Naive B cell (primary cell): ENCODE measurements around the gene C14orf180. TPM values are rescaled to one million over a fixed set of nuclear protein-coding genes. Genes with fewer than 3 reads are reported as not detected.
"Not testable (repeated sequence)": the region's sequence is repeated elsewhere in the genome, so short reads cannot be mapped to it uniquely, and the experiment has no call there.

Source experiments
- ATAC-seq, 2 donors: fragments of 150-1000 bp; cut with Tn5 transposase; 2 replicates each; pipeline ENCODE4 v1.10.0; 2021; ENCODE audit warnings: low read depth in 2 of 2, mild to moderate bottlenecking in 2 of 2, moderate library complexity in 2 of 2
- DNase-seq: peaks from one replicate; pipeline ENCODE4 v3.0.0; 2022
- H3K27ac Mint-ChIP-seq, 6 donors: one replicate each; pipeline ENCODE4 v1.8.0; 2020 to 2022; ENCODE audit warnings: mild to moderate bottlenecking in 6 of 6, mixed read lengths in 6 of 6, moderate library complexity in 5 of 6, inconsistent platforms in 2 of 6
- H3K27me3 Mint-ChIP-seq, 3 donors: one replicate each; pipeline ENCODE4 v1.8.0; 2021 to 2022; ENCODE audit warnings: mixed read lengths in 3 of 3, mild to moderate bottlenecking in 1 of 3
- H3K36me3 Mint-ChIP-seq, 2 donors: one replicate each; pipeline ENCODE4 v1.8.0; 2020 to 2022; ENCODE audit warnings: mixed read lengths in 2 of 2, inconsistent platforms in 1 of 2, mild to moderate bottlenecking in 1 of 2
- H3K4me1 Mint-ChIP-seq, 3 donors: one replicate each; pipeline ENCODE4 v1.8.0; 2020 to 2022; ENCODE audit warnings: mixed read lengths in 3 of 3, inconsistent platforms in 1 of 3, mild to moderate bottlenecking in 1 of 3, moderate library complexity in 1 of 3
- H3K4me3 Mint-ChIP-seq, 8 donors: one replicate each; pipeline ENCODE4 v1.8.0; 2020 to 2022; ENCODE audit warnings: mild to moderate bottlenecking in 8 of 8, mixed read lengths in 8 of 8, moderate library complexity in 8 of 8, inconsistent platforms in 2 of 8
- H3K9me3 Mint-ChIP-seq, 7 donors: one replicate each; pipeline ENCODE4 v1.8.0; 2020 to 2022; ENCODE audit warnings: mixed read lengths in 7 of 7, mild to moderate bottlenecking in 5 of 7, inconsistent platforms in 2 of 7, moderate library complexity in 1 of 7
- polyA plus RNA-seq, 6 donors: library from polyadenylated mRNA; unstranded; fragments of 300-500 nt; fragmentation: Illumina TruSeq; gene quantifications; one replicate each; pipeline ENCODE4 v1.2.3, GENCODE V29; 2021; ENCODE audit warnings: low read depth in 6 of 6

C14orf180 gene
- polyA plus RNA-seq, 6 donors from 2014 or later: not detected

GRCh38 chr14:104572024-104572626 is 7.4 kb upstream of the C14orf180 start:
- H3K4me1 Mint-ChIP-seq: no peaks in the 10 kb centered on the region
- no peaks in the 10 kb centered on the region for H3K9me3 Mint-ChIP-seq
- H3K27me3 Mint-ChIP-seq: peaks cover 8 to 26% (median 10%) of the 10 kb centered on the region in 3 donors
- no peaks in the 10 kb centered on the region for H3K36me3 Mint-ChIP-seq
- ATAC-seq: no peak
- H3K4me3 Mint-ChIP-seq: no peak overlapping the region
- peak overlapping the region in 1 of 6 donors; percentile 54 for H3K27ac Mint-ChIP-seq
- no peak for DNase-seq

DNA sequence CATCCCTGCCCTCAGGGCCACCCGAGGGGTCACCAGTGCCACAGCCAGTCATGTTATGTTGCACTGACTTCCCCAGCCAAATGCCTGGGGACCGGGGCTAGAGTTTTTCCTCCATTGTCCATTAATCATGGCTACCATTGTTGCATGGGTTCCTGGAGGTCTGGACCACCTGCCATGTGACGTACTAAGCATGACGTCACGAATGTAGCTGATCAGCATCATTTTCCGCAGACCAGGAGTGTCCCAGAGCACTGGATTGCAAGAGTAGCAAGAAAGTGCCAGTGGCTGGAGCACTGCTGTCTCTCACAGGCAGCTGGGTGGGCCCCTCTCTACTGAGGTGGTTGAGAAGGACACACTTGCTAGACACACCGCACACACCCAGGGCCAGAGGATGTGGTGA is 6.9 kb upstream of the C14orf180 start:
- H3K4me1 Mint-ChIP-seq: no peaks in the 10 kb centered on the region
- DNase-seq (no peak), ATAC-seq (no peak)
- H3K9me3 Mint-ChIP-seq: no peaks in the 10 kb centered on the region
- H3K27ac Mint-ChIP-seq: peak overlapping the region in 1 of 6 donors; percentile 47
- no peaks in the 10 kb centered on the region for H3K36me3 Mint-ChIP-seq
- H3K4me3 Mint-ChIP-seq: no peak overlapping the region
- peaks cover 8 to 25% (median 10%) of the 10 kb centered on the region in 3 donors for H3K27me3 Mint-ChIP-seq

DNA sequence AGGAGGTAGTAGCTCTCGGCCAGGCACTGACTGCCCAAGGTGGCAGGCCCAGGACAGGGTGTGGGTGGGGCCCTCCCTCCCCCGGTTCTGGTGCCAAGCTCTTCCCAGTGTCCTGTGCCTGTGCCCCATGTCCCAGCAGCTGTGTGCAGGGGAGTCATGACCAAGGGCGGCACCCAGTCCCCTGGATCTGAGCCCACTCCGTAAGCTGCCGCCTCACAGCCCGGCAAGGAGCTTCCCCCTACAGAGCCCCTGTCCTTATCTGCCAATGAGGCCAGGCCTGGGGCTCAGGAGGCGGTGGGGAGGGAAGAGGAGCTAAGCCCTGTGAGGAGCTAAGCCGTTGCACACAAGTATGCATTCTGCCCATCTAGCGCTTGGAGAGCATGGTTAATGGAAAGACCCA is 5.6 kb upstream of the C14orf180 start:
- no peaks in the 10 kb centered on the region for H3K4me1 Mint-ChIP-seq
- ATAC-seq (no peak), DNase-seq (no peak)
- no peak overlapping the region for H3K27ac Mint-ChIP-seq
- peaks cover 8 to 26% (median 10%) of the 10 kb centered on the region in 3 donors for H3K27me3 Mint-ChIP-seq
- H3K9me3 Mint-ChIP-seq: no peaks in the 10 kb centered on the region
- H3K4me3 Mint-ChIP-seq: no peak overlapping the region
- H3K36me3 Mint-ChIP-seq: no peaks in the 10 kb centered on the region

DNA sequence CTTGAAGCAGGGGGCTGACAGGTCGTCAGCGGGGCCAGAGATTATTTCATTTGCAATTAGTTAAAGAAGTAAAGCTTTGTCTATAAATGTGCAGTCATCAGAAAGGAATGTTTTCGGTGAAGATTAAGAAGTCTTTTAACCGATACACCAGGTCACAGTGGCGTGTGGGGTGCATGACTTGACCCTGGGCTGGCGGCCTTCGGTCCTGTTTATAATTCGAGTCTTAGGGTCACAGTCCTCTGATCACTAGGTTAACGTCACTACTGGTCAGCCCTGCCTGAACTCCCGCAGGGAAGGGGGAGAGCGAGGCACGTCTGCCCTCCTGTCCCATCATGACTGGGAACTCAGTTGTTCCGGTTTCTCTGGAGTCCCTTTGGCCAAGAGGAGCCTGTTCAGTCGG is 5.0 kb upstream of the C14orf180 start:
- peak overlapping the region in 1 of 6 donors; percentile 76 for H3K27ac Mint-ChIP-seq
- peaks cover 7 to 22% (median 8%) of the 10 kb centered on the region in 3 donors for H3K27me3 Mint-ChIP-seq
- ATAC-seq (no peak), DNase-seq (no peak)
- H3K4me1 Mint-ChIP-seq: no peaks in the 10 kb centered on the region
- no peaks in the 10 kb centered on the region for H3K36me3 Mint-ChIP-seq
- no peaks in the 10 kb centered on the region for H3K9me3 Mint-ChIP-seq
- H3K4me3 Mint-ChIP-seq: no peak overlapping the region

- DNase-seq (no peak), ATAC-seq (no peak)
- H3K4me1 Mint-ChIP-seq: no peaks in the 10 kb centered on the region
- H3K4me3 Mint-ChIP-seq: no peak overlapping the region
- H3K27me3 Mint-ChIP-seq: peaks cover 6 to 22% (median 8%) of the 10 kb centered on the region in 3 donors
- H3K9me3 Mint-ChIP-seq: no peaks in the 10 kb centered on the region
- no peak overlapping the region for H3K27ac Mint-ChIP-seq
- H3K36me3 Mint-ChIP-seq: no peaks in the 10 kb centered on the region
These were observed 4.5 kb upstream of the C14orf180 start for GRCh38 chr14:104574978-104575583.

DNA sequence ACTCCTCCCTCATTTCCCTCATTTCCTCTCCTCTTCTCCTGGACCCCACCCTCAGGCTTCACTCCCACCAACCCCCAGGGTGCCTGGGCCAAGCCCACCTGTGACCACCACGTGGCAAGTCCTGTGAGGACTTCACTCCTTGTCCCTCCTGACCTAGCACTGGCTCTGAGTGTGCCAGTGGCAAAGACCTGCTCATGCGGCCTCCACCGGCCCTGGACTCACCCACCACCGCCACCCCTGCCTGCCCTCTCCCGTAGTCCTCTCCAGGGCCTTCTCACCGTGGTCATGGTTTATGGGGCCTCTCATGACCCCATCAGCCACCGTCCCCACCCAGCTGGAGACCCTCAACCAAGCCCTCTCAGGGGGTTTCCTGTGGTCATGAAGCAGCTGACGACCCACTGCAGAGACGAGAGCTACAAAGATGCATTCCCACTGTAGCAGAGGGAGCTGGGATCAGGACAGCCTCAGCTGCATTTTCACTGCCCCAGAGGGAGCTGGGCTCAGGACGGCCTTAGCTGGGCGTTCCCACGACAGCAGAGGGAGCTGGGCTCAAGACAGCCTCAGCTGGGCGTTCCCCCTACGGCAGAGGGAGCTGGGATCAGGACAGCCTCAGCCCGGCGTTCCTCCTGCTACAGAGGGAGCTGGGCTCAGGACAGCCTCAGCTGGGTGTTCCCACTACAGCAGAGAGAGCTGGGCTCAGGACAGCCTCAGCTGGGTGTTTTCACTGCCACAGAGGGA is 3.2 kb upstream of the C14orf180 start:
- no peaks in the 10 kb centered on the region for H3K36me3 Mint-ChIP-seq
- DNase-seq (no peak), ATAC-seq (no peak)

GRCh38 chr14:104576970-104577332 is 2.6 kb upstream of the C14orf180 start:
- ATAC-seq: no peak
- Mint-ChIP-seq H3K27ac (no peak overlapping the region), H3K9me3 (no peaks in the 10 kb centered on the region), H3K4me1 (no peaks in the 10 kb centered on the region), H3K27me3 (peaks cover 9 to 30% (median 16%) of the 10 kb centered on the region in 3 donors), H3K4me3 (no peak overlapping the region), H3K36me3 (no peaks in the 10 kb centered on the region)
- no peak for DNase-seq

More for the DNA sequence above, 3.2 kb upstream of the C14orf180 start:
- Mint-ChIP-seq H3K9me3 (no peaks in the 10 kb centered on the region), H3K4me1 (no peaks in the 10 kb centered on the region), H3K27ac (no peak overlapping the region), H3K4me3 (no peak overlapping the region), H3K27me3 (peaks cover 8 to 26% (median 12%) of the 10 kb centered on the region in 3 donors)

GRCh38 chr14:104577426-104577825 is 2.1 kb upstream of the C14orf180 start:
- Mint-ChIP-seq H3K4me3 (no peak overlapping the region), H3K27me3 (peaks cover 9 to 29% (median 16%) of the 10 kb centered on the region in 3 donors), H3K4me1 (no peaks in the 10 kb centered on the region), H3K27ac (no peak overlapping the region), H3K9me3 (no peaks in the 10 kb centered on the region), H3K36me3 (no peaks in the 10 kb centered on the region)
- ATAC-seq (no peak), DNase-seq (no peak)

DNA sequence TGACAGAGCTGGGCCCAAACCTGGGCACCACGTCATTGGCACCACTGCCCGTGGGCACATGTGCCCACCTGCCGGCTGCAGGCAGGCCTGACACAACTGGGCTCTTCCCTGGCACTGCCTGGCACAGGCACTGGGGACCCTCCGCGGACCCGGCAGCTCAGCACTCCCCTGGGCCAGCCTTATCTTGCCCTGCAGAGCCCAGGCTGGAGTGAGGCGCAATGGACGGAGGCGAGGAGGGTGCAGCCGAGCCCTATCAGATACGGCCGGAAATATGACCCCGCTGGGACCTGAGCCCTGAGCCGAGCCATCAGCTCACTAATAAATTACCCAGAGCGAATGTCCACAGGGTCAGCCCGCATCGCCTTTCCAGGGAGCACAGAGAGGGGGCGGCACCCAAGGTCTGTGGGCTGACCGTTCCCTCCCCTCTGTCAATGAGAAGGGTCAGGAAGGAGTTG is 1.7 kb upstream of the C14orf180 start:
- Mint-ChIP-seq H3K4me3 (no peak overlapping the region), H3K27ac (no peak overlapping the region), H3K9me3 (no peaks in the 10 kb centered on the region), H3K27me3 (peaks cover 9 to 26% (median 16%) of the 10 kb centered on the region in 3 donors), H3K36me3 (no peaks in the 10 kb centered on the region), H3K4me1 (no peaks in the 10 kb centered on the region)
- no peak for DNase-seq
- ATAC-seq: no peak

GRCh38 chr14:104578321-104578720 is 1.2 kb upstream of the C14orf180 start:
- H3K27ac Mint-ChIP-seq: no peak overlapping the region
- no peak for DNase-seq
- H3K36me3 Mint-ChIP-seq: no peaks in the 10 kb centered on the region
- no peaks in the 10 kb centered on the region for H3K4me1 Mint-ChIP-seq
- no peaks in the 10 kb centered on the region for H3K9me3 Mint-ChIP-seq
- ATAC-seq: no peak
- H3K4me3 Mint-ChIP-seq: no peak overlapping the region
- peaks cover 9 to 26% (median 16%) of the 10 kb centered on the region in 3 donors for H3K27me3 Mint-ChIP-seq

DNA sequence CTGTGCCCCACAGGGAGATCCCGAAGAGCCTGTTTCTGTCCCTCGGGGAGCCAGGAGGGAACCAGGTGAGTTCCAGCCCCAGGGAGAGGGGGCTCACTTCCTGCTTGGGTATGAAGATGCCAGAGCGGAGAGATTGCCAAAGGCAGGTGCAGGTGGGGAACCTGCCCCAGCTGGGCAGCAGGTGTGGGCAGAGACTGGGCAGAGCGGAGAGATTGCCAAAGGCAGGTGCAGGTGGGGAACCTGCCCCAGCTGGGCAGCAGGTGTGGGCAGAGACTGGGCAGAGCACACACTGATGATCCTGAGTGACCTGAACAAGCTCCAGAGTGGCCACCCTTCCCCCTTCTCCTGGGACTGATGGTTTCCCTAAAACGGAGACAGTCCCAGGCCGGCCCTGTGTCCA is 375 bp downstream of the C14orf180 start:
- DNase-seq, H3K27ac Mint-ChIP-seq, H3K4me1 Mint-ChIP-seq, ATAC-seq, H3K9me3 Mint-ChIP-seq, H3K36me3 Mint-ChIP-seq, H3K4me3 Mint-ChIP-seq: not testable (repeated sequence)
- peaks cover 8 to 32% (median 24%) of the 10 kb centered on the region in 3 donors for H3K27me3 Mint-ChIP-seq

DNA sequence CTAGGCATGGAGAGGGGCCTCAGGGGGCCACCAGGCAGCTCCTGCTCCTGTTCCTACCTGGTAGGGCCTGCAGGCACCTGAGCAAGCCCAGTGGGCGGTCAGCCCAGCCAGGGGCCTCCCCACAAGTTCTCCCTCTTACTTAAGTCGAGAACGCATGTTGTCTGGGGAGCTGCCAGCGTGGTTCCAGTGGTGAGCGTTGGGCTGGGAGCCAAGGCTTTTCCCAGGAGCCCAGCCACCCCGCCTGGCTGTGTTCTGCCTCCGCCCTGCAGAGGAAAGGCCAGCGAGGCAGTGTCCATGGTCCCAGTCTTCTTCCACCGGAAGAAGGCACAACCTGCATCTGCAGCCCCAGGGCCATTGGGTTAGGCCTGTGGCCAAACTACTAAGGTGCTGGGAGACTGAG is 1.4 kb downstream of the C14orf180 start:
- Mint-ChIP-seq H3K9me3 (no peaks in the 10 kb centered on the region), H3K4me3 (no peak overlapping the region), H3K27me3 (peaks cover 14 to 39% (median 30%) of the 10 kb centered on the region in 3 donors), H3K27ac (no peak overlapping the region), H3K4me1 (peaks cover 0 to 4% (median 0%) of the 10 kb centered on the region in 3 donors), H3K36me3 (no peaks in the 10 kb centered on the region)
- no peak for ATAC-seq
- no peak for DNase-seq

GRCh38 chr14:104581521-104581920 is 2.0 kb downstream of the C14orf180 start:
- Mint-ChIP-seq H3K27me3 (peaks cover 15 to 39% (median 30%) of the 10 kb centered on the region in 3 donors), H3K4me3 (no peak overlapping the region), H3K9me3 (no peaks in the 10 kb centered on the region), H3K36me3 (no peaks in the 10 kb centered on the region), H3K4me1 (peaks cover 0 to 4% (median 0%) of the 10 kb centered on the region in 3 donors), H3K27ac (no peak overlapping the region)
- no peak for DNase-seq
- no peak for ATAC-seq

DNA sequence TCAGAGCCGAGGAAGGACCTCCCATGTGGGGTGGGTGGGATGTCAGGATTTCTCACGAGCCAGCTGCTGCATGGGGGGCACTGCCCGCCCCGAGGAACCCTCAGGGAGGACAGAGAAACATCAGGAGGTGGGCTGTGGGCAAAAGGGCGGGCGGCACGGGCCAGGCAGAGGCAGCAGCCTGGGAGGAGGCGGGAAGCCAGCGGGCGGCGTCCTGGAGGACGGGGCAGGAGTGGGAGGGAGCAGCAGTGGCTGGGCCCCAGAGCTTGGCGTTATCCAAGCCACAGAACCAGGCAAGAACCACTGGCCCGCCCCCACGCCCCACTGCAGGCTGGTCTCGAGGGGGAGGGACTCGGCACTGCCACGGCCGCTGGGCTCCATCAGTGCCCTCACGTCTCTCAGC is 2.4 kb downstream of the C14orf180 start:
- H3K27ac Mint-ChIP-seq: no peak overlapping the region
- no peak for DNase-seq
- ATAC-seq: no peak
- peaks cover 0 to 4% (median 0%) of the 10 kb centered on the region in 3 donors for H3K4me1 Mint-ChIP-seq
- peaks cover 15 to 39% (median 32%) of the 10 kb centered on the region in 3 donors for H3K27me3 Mint-ChIP-seq
- H3K9me3 Mint-ChIP-seq: no peaks in the 10 kb centered on the region
- no peaks in the 10 kb centered on the region for H3K36me3 Mint-ChIP-seq
- H3K4me3 Mint-ChIP-seq: no peak overlapping the region
